Effector memory CD4-positive, alpha-beta T cell (primary cell): Measurements from ENCODE around the gene DENND1A.

Experiments used
- DNase-seq, 3 donors: peaks; one replicate each; pipeline ENCODE4 v3.0.0-alpha.2; 2020
- H3K27ac ChIP-seq: 2 replicates; pipeline ENCODE4 v1.7.0; 2013; ENCODE audit warnings: mild to moderate bottlenecking, low read length, moderate library complexity; ENCODE audit not compliant: insufficient read depth, poor library complexity, severe bottlenecking
- H3K27me3 ChIP-seq: replicated peaks from 2 replicates; pipeline ENCODE4 v1.7.0; 2013; ENCODE audit warnings: mild to moderate bottlenecking, low read length; ENCODE audit not compliant: insufficient read depth, control insufficient read depth, poor library complexity, severe bottlenecking
- H3K36me3 ChIP-seq: 2 replicates; pipeline ENCODE4 v1.7.0; 2013; ENCODE audit warnings: mild to moderate bottlenecking, low read length, moderate library complexity; ENCODE audit not compliant: control insufficient read depth, insufficient read depth
- H3K4me1 ChIP-seq: 2 replicates; pipeline ENCODE4 v1.7.0; 2013; ENCODE audit warnings: low read length, mild to moderate bottlenecking; ENCODE audit not compliant: control insufficient read depth, insufficient read depth, poor library complexity, severe bottlenecking
- H3K4me3 ChIP-seq: 2 replicates; pipeline ENCODE4 v1.7.0; 2013; ENCODE audit warnings: low read length, low read depth, mild to moderate bottlenecking; ENCODE audit not compliant: insufficient read depth, poor library complexity, severe bottlenecking
- H3K9me3 ChIP-seq: 2 replicates; pipeline ENCODE4 v1.7.0; 2013; ENCODE audit warnings: mild to moderate bottlenecking, low read length, moderate library complexity; ENCODE audit not compliant: control insufficient read depth

The DENND1A gene

GRCh38 chr9:123369296-123369695 lies 560.6 kb downstream of the DENND1A start:
- Histone ChIP-seq H3K27ac (no peak overlapping the region), H3K27me3 (peaks cover 12% of the 10 kb centered on the region), H3K4me1 (no peaks in the 10 kb centered on the region), H3K36me3 (no peaks in the 10 kb centered on the region), H3K9me3 (no peaks in the 10 kb centered on the region), H3K4me3 (no peak overlapping the region)
- no peak for DNase-seq

- no peak overlapping the region for H3K27ac ChIP-seq
- H3K27me3 ChIP-seq = peaks cover 12% of the 10 kb centered on the region
- H3K4me1 ChIP-seq = no peaks in the 10 kb centered on the region
- no peak for DNase-seq
- H3K36me3 ChIP-seq = no peaks in the 10 kb centered on the region
- no peaks in the 10 kb centered on the region for H3K9me3 ChIP-seq
- H3K4me3 ChIP-seq = no peak overlapping the region
These were observed 561.3 kb downstream of the DENND1A start for GRCh38 chr9:123368536-123369153.

DNA sequence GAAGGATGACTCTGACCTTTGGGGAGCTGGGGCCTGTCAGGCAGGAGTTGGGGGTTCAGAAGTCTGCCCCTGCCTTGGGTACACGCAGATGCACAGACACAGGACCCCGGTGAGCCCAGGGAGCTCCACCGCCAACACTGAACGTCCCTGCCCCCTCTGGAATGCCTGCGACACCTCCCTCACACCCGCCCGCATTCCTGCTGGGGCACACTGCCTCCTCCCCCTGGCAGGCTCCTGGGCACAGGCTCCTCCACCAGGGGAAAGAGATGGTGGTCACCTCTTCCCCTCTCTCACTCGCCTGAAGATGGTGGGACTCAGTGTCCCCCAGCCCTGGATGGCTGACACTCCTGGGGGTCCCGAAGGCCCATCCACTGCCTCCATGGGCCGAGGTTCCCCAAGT lies 561.9 kb downstream of the DENND1A start:
- H3K9me3 ChIP-seq = no peaks in the 10 kb centered on the region
- H3K27me3 ChIP-seq = peaks cover 12% of the 10 kb centered on the region
- H3K27ac ChIP-seq = no peak overlapping the region
- H3K4me1 ChIP-seq = no peaks in the 10 kb centered on the region
- DNase-seq = no peak
- H3K36me3 ChIP-seq = no peaks in the 10 kb centered on the region
- no peak overlapping the region for H3K4me3 ChIP-seq

DNA sequence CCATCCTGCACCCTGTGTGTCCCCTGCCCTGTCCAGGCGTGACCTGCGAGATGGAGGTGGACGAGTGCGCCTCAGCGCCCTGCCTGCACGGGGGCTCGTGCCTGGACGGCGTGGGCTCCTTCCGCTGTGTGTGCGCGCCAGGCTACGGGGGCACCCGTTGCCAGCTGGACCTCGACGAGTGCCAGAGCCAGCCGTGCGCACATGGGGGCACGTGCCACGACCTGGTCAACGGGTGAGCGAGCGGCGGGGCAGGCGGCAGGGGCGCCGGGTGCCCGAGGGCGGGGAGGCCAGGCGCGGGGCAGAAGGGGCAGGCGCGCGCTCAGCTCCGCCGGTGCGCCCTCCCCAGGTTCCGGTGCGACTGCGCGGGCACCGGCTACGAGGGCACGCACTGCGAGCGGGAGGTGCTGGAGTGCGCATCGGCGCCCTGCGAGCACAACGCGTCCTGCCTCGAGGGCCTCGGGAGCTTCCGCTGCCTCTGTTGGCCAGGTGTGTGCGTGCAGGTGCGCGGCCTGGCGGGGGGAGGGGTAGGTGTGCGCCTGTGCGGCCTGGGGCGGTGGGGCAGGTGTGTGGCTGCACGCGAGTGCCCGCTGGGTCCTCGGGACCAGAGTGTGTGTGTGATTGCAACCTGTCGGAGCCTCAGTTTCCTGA lies 563.9 kb downstream of the DENND1A start:
- no peak overlapping the region for H3K27ac ChIP-seq

GRCh38 chr9:123365287-123365880 lies 564.5 kb downstream of the DENND1A start:
- no peak overlapping the region for H3K4me3 ChIP-seq
- DNase-seq = no peak
- H3K27me3 ChIP-seq = no peaks in the 10 kb centered on the region
- H3K36me3 ChIP-seq = no peaks in the 10 kb centered on the region
- H3K27ac ChIP-seq = no peak overlapping the region
- H3K9me3 ChIP-seq = no peaks in the 10 kb centered on the region
- no peaks in the 10 kb centered on the region for H3K4me1 ChIP-seq

More for the DNA sequence above, 563.9 kb downstream of the DENND1A start:
- no peak overlapping the region for H3K4me3 ChIP-seq
- H3K9me3 ChIP-seq = no peaks in the 10 kb centered on the region
- DNase-seq = no peak
- H3K27me3 ChIP-seq = no peaks in the 10 kb centered on the region
- no peaks in the 10 kb centered on the region for H3K36me3 ChIP-seq
- H3K4me1 ChIP-seq = no peaks in the 10 kb centered on the region

- H3K4me1 ChIP-seq = no peaks in the 10 kb centered on the region
- DNase-seq = no peak
- H3K4me3 ChIP-seq = no peak overlapping the region
- H3K9me3 ChIP-seq = no peaks in the 10 kb centered on the region
- no peaks in the 10 kb centered on the region for H3K36me3 ChIP-seq
- H3K27ac ChIP-seq = no peak overlapping the region
- no peaks in the 10 kb centered on the region for H3K27me3 ChIP-seq
These were observed 565.6 kb downstream of the DENND1A start for GRCh38 chr9:123364241-123364824.

- Histone ChIP-seq H3K4me3 (no peak overlapping the region), H3K27me3 (no peaks in the 10 kb centered on the region)
- no peak for DNase-seq
These were observed 567.1 kb downstream of the DENND1A start for GRCh38 chr9:123362856-123363255.

GRCh38 chr9:123361731-123362510 lies 568.0 kb downstream of the DENND1A start:
- Histone ChIP-seq H3K9me3 (no peaks in the 10 kb centered on the region), H3K4me1 (no peaks in the 10 kb centered on the region), H3K27ac (no peak overlapping the region), H3K36me3 (no peaks in the 10 kb centered on the region), H3K4me3 (no peak overlapping the region), H3K27me3 (no peaks in the 10 kb centered on the region)
- no peak for DNase-seq

More at GRCh38 chr9:123362856-123363255, 567.1 kb downstream of the DENND1A start:
- Histone ChIP-seq H3K27ac (no peak overlapping the region), H3K36me3 (no peaks in the 10 kb centered on the region), H3K9me3 (no peaks in the 10 kb centered on the region), H3K4me1 (no peaks in the 10 kb centered on the region)

DNA sequence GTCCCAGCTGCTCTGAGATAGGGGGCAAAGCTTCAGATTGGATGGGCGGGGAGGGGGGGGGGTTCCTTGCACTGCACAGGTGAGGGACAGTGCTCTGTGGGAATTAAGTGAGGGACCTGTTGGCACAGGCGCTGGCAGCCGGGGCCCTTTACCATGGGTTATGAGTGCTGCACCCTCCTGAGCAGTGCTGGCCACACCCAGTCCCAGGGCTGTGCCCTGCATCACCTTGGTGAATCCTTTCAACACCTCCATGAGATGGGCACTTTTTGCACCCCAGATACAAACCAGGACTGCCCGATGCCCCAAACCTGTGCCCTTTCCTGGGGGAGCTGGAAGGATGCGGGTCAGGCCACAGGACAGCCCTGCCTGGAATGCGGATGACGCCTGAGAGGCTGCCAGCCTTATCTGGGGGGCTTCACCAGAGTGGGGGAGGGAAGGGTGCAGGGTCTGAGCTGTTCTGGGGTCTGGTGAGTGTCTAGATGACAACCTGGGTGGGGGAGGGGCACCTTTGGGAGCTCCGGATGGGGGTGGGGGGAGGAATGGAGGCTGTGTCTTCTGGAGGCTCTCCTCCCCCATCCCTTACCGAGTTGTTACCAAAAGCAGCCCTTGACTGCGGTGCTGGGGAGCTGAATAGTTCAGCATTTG lies 568.7 kb downstream of the DENND1A start:
- Histone ChIP-seq H3K9me3 (no peaks in the 10 kb centered on the region), H3K36me3 (no peaks in the 10 kb centered on the region), H3K27me3 (no peaks in the 10 kb centered on the region), H3K4me3 (no peak overlapping the region), H3K27ac (no peak overlapping the region), H3K4me1 (no peaks in the 10 kb centered on the region)
- DNase-seq = no peak
